A204.1 (cell line): Measurements from ENCODE around the gene KIF16B.
"Not testable (repeated sequence)": the region's sequence is repeated elsewhere in the genome, so short reads cannot be mapped to it uniquely, and the experiment has no call there.

Experiments used
- FAIRE-seq: peaks from 2 replicates; lab custom pipeline; 2012; peaks lifted over from hg19 to GRCh38; lab: Jason Lieb, UNC

The KIF16B gene

GRCh38 chr20:16245879-16246278 lies 327.4 kb downstream of the KIF16B start:
- FAIRE-seq: no peak

DNA sequence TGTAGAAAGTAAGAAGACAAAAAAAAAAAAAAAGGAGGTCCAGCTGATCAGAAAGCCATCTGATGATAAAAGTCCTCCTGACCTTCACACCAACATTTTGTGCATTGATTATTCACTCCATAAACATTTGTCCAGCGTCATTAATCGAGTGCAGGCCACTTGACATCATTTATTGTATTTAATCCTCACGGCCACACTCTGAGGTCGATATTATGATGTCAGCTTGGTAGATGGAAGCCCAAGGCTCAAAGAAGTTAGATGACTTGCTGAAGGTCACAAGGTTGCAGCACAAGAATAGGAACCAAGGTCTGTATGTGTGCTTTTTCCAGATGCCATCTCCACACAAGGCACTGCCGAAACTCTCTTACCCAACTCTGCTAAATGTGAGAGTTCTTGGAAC lies 328.4 kb downstream of the KIF16B start:
- no peak for FAIRE-seq

GRCh38 chr20:16243470-16243869 lies 329.8 kb downstream of the KIF16B start:
- no peak for FAIRE-seq

- FAIRE-seq: no peak
Measured at GRCh38 chr20:16241911-16242310, 331.3 kb downstream of the KIF16B start.

DNA sequence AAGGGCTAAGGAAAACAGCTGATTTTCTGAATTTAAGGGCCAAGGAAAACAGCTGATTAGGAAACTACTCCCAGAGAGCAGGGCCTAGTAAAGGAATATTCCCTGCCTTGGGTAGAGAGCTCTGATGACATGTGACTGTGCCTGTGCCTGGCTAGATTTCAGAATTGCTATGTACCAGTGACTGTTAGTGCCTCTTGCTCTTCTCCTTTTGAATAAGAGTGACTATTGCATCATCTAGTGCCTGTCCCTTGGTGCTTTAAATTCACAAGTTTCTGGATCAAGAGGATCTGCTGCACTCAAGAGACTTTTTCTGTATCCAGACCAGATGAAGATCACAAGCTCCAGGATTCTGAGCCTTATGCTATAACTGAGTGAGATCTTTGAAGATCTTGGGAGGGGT lies 332.9 kb downstream of the KIF16B start:
- FAIRE-seq: no peak

- FAIRE-seq: no peak
Measured at GRCh38 chr20:16236589-16237241, 336.5 kb downstream of the KIF16B start.

DNA sequence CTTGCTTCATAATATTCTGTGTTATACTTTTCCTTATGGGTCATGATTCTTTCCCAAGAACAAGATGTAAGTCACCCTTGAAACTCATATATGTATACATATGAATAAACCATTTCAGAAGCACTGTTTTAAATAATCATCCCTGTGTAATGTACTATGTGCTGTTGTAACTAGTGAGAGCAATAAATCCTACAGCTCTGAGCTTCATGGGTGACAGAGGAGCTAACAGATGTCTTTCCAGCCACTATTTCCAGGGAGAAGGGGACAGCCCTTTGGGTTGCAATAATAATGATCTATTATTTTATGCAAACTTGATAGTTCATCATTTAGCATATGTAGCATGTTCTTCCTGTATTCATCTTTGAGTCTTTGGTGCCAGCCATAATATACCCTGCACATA lies 342.8 kb downstream of the KIF16B start:
- FAIRE-seq: no peak

DNA sequence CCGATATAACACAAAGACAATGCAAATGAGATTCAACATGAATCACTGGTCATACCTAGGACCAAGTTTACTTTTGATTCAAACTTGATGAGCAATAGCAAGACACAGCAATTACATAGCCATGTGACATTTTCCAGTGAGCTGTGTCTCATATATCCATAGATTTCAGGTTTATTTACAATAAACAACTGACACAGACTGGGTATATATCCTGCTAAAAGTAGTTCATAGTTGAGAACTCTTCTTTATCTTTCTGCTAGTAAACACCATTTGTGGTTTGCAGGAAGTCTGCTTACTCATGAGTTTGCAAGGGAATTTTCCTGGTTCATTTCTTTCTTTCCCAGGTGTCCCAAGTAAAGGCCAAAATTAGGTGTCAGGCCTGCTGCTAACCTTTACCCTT lies 343.4 kb downstream of the KIF16B start:
- no peak for FAIRE-seq

DNA sequence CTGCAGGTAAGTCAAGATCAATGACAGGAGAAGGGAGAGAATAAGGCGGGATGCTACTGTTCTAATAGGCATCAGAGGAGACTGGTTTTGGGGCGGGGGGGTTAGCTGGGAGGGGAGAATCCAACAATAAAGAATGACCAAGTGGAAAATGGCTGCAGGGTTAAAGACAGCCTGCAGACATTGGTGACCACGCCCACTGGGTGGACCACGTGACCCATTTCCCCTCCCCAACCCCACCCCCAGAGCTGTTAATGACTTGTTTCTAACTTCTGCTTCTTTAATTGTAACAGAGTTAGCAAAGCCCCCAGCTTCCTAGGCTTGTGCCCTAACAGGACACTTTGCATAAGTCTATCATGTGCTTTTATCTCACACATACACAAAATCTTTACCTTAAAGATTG lies 344.5 kb downstream of the KIF16B start:
- no peak for FAIRE-seq

GRCh38 chr20:16226961-16227360 lies 346.3 kb downstream of the KIF16B start:
- FAIRE-seq: not testable (repeated sequence)

DNA sequence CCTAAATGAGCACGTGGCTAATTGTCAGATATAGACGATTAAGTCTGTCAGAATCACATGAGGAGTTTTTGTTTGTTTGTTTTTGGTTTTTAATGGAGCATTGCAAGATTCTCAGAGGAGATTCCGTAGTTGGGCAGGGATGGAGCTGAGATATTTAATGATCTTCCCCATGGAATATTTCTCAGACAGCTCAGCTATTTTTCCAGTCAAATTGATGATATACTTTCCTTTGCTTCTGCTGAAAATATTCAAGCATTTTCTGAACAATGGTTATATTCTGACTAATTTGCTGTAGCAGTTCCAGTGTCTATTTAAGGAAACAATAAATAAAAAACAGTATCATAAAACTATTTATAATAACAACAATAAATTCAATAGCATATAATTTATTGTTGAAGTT lies 348.4 kb downstream of the KIF16B start:
- FAIRE-seq: no peak

- no peak for FAIRE-seq
Measured at GRCh38 chr20:16222859-16223411, 350.3 kb downstream of the KIF16B start.
